Prostate gland (tissue), 2 donors: ENCODE results near the gene NDEL1.

Source experiments
- CTCF ChIP-seq, 4 experiments: fragments of 200-600 bp in 2 of 4; fragments of 450-650 bp in 2 of 4; sonication (generic) in 2 of 4; IDR thresholded peaks; 1 replicate in 3 of 4; 2 replicates in 1 of 4; pipeline ENCODE4 v1.5.1; 2016 to 2019; ENCODE audit warnings: antibody characterized with exemption in 4 of 4, mild to moderate bottlenecking in 2 of 4, moderate library complexity in 2 of 4
- POLR2A ChIP-seq: fragments of 450-650 bp; IDR thresholded peaks from one replicate; pipeline ENCODE4 v1.6.1; 2016; ENCODE audit warnings: antibody characterized with exemption, mild to moderate bottlenecking

- TF ChIP-seq POLR2A: no peak
- no peak for TF ChIP-seq CTCF (IDR thresholded peaks at IDR 0.05)
Measured at GRCh38 chr17:8484465-8484864, 48.8 kb downstream of the NDEL1 start.
